DND-41 (cell line): ENCODE data around the gene NBL1.

Experiments
- ATAC-seq: fragments of 200-7000 bp; cut with Tn5 transposase; 3 replicates; pipeline ENCODE4 v1.9.1; 2021; ENCODE audit warnings: low read depth; ENCODE audit not compliant: insufficient read depth
- DNase-seq: peaks from one replicate; pipeline ENCODE4 v3.0.0-alpha.2; 2020
- H2AFZ ChIP-seq: 2 replicates; pipeline ENCODE4 v1.6.0; 2012; ENCODE audit warnings: low read depth, low read length
- H3K27ac ChIP-seq: 2 replicates; pipeline ENCODE4 v1.5.1; 2012; ENCODE audit warnings: low read length, inconsistent platforms
- H3K27me3 ChIP-seq: fragments of 200-600 bp; sonication (generic); 2 replicates; pipeline ENCODE4 v1.6.0; 2012; ENCODE audit warnings: low read length, mild to moderate bottlenecking, inconsistent platforms; ENCODE audit not compliant: insufficient read depth, poor library complexity
- H3K36me3 ChIP-seq: 2 replicates; pipeline ENCODE4 v1.5.1; 2012; ENCODE audit warnings: low read length, inconsistent platforms; ENCODE audit not compliant: insufficient read depth
- H3K4me1 ChIP-seq: 2 replicates; pipeline ENCODE4 v1.5.1; 2012; ENCODE audit warnings: mild to moderate bottlenecking, low read length; ENCODE audit not compliant: insufficient read depth
- H3K4me2 ChIP-seq: 2 replicates; pipeline ENCODE4 v1.6.0; 2012; ENCODE audit warnings: mild to moderate bottlenecking, moderate library complexity, low read length, inconsistent platforms; ENCODE audit not compliant: insufficient read depth
- H3K4me3 ChIP-seq, 2 experiments: fragments of 200-600 bp in 1 of 2; shearing (Covaris generic) in 1 of 2; 2 replicates each; pipeline ENCODE4 v1.5.1; 2012 to 2016; ENCODE audit warnings: inconsistent platforms in 2 of 2, low read length in 2 of 2, mild to moderate bottlenecking in 2 of 2, low read depth in 1 of 2, moderate library complexity in 1 of 2
- H3K79me2 ChIP-seq: 2 replicates; pipeline ENCODE4 v1.6.0; 2012; ENCODE audit warnings: low read length, inconsistent platforms; ENCODE audit not compliant: insufficient read depth
- H3K9ac ChIP-seq: 2 replicates; pipeline ENCODE4 v1.6.0; 2012; ENCODE audit warnings: low read depth, mild to moderate bottlenecking, inconsistent platforms, low read length, moderate library complexity
- H3K9me3 ChIP-seq: 2 replicates; pipeline ENCODE4 v1.5.1; 2012; ENCODE audit warnings: low read length, moderate library complexity, mild to moderate bottlenecking, inconsistent platforms; ENCODE audit not compliant: insufficient read depth, severe bottlenecking
- H4K20me1 ChIP-seq: 2 replicates; pipeline ENCODE4 v1.6.0; 2012; ENCODE audit warnings: low read length; ENCODE audit not compliant: insufficient read depth
- CTCF ChIP-seq: IDR thresholded peaks from 2 replicates; pipeline ENCODE4 v1.5.1; 2012; ENCODE audit warnings: borderline replicate concordance, low read length, moderate library complexity, mild to moderate bottlenecking; ENCODE audit not compliant: poor library complexity, severe bottlenecking; ENCODE audit errors: extremely low read depth
- EZH2 ChIP-seq: IDR thresholded peaks from 3 replicates; pipeline ENCODE4 v1.6.1; 2012; ENCODE audit warnings: borderline replicate concordance, low read depth, mild to moderate bottlenecking, moderate library complexity, low read length, inconsistent platforms; ENCODE audit not compliant: severe bottlenecking

NBL1 gene

GRCh38 chr1:19597496-19598309 lies 46.4 kb upstream of the NBL1 start:
- Histone ChIP-seq H3K36me3 (peaks cover 12% of the 10 kb centered on the region), H3K4me2 (peak overlapping the region; percentile 89), H3K79me2 (peaks cover 62% of the 10 kb centered on the region), H3K9me3 (no peaks in the 10 kb centered on the region), H4K20me1 (peaks cover 16% of the 10 kb centered on the region; the same call in 1 of the 2 replicates), H3K9ac (peak overlapping the region; percentile 97), H3K27me3 (no peaks in the 10 kb centered on the region), H2AFZ (peak overlapping the region; percentile 95), H3K27ac (peak overlapping the region; percentile 87), H3K4me1 (peaks cover 40% of the 10 kb centered on the region), H3K4me3 (peak overlapping the region; percentile 81 to 89; a peak in 3 of 4 replicates)
- TF ChIP-seq EZH2 (no peak), CTCF (no peak)
- no peak for DNase-seq
- ATAC-seq: peak; percentile 34

- no peak overlapping the region for H3K27ac ChIP-seq
- no peaks in the 10 kb centered on the region for H3K27me3 ChIP-seq
- ATAC-seq (no peak), DNase-seq (no peak)
- no peak overlapping the region for H3K9ac ChIP-seq
- no peak for TF ChIP-seq CTCF
- TF ChIP-seq EZH2: no peak
- peaks cover 40% of the 10 kb centered on the region for H3K4me1 ChIP-seq
- H3K9me3 ChIP-seq: no peaks in the 10 kb centered on the region
- H4K20me1 ChIP-seq: peaks cover 35% of the 10 kb centered on the region; the same call in 1 of the 2 replicates
- H3K36me3 ChIP-seq: peaks cover 17% of the 10 kb centered on the region
- H3K4me3 ChIP-seq: no peak overlapping the region
- no peak overlapping the region for H2AFZ ChIP-seq
- H3K79me2 ChIP-seq: peaks cover 83% of the 10 kb centered on the region
- H3K4me2 ChIP-seq: peak overlapping the region; percentile 24; the same call in 1 of the 2 replicates
Observed at GRCh38 chr1:19599810-19600209, 44.3 kb upstream of the NBL1 start.

- DNase-seq: no peak
- H3K27ac ChIP-seq: no peak overlapping the region
Observed at GRCh38 chr1:19602486-19602885, 41.6 kb upstream of the NBL1 start.

More at GRCh38 chr1:19602486-19602885, 41.6 kb upstream of the NBL1 start:
- Histone ChIP-seq H3K9me3 (no peaks in the 10 kb centered on the region), H4K20me1 (peaks cover 61% of the 10 kb centered on the region; the same call in 1 of the 2 replicates), H3K9ac (no peak overlapping the region), H3K36me3 (peaks cover 17% of the 10 kb centered on the region), H2AFZ (no peak overlapping the region), H3K4me2 (no peak overlapping the region), H3K79me2 (peaks cover 100% of the 10 kb centered on the region), H3K27me3 (no peaks in the 10 kb centered on the region), H3K4me3 (no peak overlapping the region), H3K4me1 (peaks cover 52% of the 10 kb centered on the region)
- no peak for TF ChIP-seq EZH2
- no peak for TF ChIP-seq CTCF
- ATAC-seq: no peak
